PC-9 (cell line): ENCODE data around the gene ACOT12.

Experiments
- CTCF ChIP-seq: fragments of 200-600 bp; sonication (generic); conservative IDR thresholded peaks from 2 replicates; pipeline ENCODE4 v1.6.1; 2017; ENCODE audit warnings: mixed run types, antibody characterized with exemption, mild to moderate bottlenecking, moderate library complexity
- EZH2 ChIP-seq: fragments of 200-600 bp; sonication (generic); IDR thresholded peaks from 2 replicates; pipeline ENCODE4 v1.8.0; 2017; ENCODE audit warnings: antibody characterized with exemption, low read depth

DNA sequence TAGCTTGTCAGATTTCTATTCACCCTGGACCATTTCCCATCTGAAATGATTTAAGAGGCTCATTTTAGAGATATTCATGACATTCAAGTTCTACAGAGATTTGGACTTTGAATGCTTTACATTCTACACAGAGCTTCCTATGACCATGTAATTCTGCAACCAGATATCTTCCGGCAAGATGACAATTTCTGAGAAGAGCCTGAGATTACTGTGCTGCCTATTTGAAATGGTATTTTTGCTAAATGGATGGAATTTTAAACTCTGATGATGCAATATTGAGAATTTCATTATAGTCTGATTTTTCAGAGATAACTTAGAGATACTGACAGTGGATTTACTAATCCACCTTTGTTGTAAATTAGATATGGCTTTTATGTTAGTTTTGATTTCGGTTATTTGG is 16.0 kb upstream of the ACOT12 start:
- TF ChIP-seq CTCF: no peak
- TF ChIP-seq EZH2: no peak
